GM18951 (cell line): ENCODE data around the gene NXPH4.

Source experiments
- POLR2A ChIP-seq: IDR thresholded peaks from 4 replicates; pipeline ENCODE4 v1.6.1; 2011; ENCODE audit warnings: mild to moderate bottlenecking; ENCODE audit not compliant: insufficient read length, insufficient read depth; ENCODE audit errors: extremely low read depth
- in situ Hi-C: fragments of 300-500 bp; cut with MboI; formaldehyde crosslinking; loops from one replicate; pipeline ENCODE4 v1.12.0; 2022; ENCODE audit warnings: low sequenced_read_pairs, mixed read lengths, inconsistent platforms; ENCODE audit not compliant: unreplicated experiment

The NXPH4 gene

DNA sequence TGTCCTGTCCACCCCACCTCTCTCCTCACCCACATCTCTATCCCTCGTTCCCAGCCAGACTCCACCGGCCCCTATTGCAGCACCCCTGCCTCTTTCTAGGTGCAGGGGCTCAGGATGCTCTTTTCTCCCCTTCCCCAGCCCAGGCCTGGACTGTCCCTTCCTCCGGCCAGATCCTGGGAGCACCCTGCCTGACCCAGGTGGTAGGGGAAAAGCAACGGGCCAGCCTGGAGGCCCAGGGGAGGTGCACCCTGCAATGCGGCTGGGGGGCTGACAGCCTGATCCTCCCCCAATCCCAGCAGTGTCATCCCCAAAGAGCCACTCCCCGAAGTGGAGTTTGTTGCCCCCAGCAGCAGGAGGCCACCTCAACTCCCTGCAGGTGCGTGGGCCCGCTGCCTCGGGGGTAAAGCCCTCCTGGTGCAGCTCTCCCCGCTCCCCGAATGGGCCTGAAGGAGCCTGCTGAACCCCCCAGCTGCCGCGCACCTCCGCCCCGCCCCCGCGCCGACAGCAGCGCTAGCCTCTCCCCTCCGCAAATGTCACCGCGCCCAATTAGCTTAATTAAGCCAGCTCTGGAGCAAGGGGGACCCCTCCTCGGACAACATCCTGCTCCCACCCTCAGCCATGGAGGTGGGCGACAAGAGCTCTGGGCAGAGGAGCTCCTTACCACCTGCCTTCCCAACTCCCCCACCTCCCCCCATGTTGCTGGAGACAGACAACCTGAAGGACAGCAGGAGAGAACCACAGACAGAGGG is 4.7 kb downstream of the NXPH4 start:
- TF ChIP-seq POLR2A: no peak
- in situ Hi-C loops: no loop called here

DNA sequence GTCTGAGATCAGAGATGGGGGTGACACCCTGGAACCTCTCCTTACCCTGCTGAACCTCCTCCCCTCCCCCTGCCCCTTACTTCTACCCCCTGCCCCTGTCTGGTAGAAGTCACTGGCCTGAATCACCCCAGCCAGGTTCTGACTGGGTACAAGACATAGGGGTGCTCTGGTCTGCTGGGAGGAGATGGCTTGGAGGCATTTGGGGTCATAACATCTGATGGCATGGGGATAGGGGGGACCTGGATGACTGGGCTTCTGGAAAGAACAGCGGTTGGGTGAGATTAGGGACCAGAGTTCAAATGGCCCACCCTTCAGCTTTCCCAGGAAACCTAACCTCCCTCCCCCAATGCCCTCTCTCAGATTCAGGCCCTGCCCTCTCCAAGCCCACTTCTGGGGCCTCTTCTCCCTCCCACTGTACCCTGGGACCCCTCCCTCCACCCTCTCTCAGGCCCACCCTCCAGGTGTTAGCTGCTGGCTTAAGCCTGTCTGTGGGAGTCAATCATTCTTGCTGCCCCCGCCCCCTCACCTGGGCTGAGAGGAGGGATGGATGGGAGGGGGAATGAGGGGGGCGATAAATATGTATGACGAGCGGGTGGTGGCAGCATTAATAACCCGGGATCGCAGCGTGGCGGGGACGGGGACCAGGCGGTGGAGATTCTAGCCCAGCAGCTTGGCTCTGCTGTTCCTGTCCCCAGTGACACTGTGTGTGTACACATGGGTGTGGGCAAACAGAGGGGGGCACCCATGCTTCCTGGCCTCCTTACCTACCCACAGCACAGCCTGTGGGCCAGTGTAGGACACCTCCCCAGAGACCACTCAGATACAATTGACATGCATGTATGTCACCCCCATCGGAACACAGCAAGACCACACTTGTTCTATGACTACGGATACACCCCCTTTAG is 5.9 kb downstream of the NXPH4 start:
- no peak for TF ChIP-seq POLR2A
- in situ Hi-C loops: no loop called here

DNA sequence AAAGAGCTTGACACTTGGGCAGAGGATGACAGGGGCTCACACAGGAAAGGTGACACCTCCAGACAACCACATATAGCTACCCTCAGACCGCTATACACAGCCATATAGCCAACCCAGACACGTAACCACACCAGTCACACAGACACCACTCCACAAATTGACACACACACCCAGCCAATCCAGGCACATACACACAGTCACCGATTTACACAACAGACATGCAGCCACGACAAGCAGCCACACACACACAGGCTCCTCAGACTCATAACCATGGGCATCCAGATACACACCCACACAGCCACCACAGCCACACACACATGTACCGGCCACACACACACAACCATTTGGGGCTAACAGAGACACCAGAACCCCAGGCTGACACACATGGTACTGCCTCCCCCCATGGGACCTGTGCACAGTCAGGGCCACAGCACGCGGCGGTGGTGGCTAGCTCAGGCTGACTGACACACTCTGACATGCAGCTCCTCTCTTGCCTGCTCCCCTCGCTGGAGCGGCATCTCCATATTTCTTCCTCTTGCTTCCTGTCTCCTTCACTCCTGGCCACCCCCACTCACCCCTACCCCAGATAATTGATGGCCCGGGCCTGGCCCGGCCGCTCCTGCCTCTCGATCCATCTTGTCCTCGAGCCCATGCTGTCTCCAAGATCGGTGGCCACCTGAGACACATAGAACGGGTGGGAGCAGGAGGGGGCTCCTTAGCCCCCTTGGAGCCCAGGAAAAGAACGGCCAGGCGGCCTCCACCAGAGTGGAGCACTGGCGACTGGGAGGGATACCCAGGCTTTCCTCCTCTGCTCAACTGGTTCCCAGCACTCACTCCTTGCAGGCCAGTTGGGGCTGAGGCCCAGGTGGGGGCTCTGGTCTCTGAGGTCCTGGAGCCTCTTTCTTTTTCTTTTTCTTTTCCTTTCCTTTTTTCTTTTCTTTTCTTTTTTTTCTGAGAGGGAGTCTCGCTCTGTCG is 6.9 kb downstream of the NXPH4 start:
- TF ChIP-seq POLR2A: no peak
- in situ Hi-C loops: no loop called here

DNA sequence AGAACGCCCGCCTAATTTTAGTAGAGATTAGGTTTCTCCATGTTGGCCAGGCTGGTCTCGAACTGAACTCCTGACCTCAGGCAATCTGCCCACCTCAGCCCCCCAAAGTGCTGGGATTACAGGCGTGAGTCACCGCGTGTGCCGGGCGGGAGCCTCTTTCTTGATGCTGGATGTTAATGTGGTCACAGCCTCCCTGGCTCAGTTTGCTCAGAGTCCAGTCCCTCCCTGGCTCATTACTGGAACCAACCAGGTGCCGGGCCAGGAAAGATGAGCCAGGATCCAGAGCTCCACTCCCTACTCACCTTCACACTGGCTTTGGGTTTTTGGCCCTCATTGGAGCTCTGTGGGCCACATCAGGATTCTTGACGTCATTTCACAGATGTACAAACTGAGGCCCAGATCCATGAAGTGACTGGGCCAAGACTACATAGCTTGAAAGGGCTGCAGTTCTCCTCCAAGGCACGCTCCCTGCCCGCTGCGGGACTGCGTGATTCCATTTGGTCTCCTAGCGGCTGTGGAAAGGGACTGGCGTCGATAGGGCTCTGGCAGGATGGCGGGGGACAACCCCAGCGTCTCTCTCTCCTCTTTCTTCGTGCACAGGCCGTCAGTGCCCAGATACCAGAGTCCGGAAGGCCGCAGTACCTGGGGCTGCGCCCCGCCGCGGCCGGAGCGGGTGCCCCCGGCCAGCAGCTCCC is 7.8 kb downstream of the NXPH4 start:
- in situ Hi-C loops: no loop called here
- TF ChIP-seq POLR2A: no peak

DNA sequence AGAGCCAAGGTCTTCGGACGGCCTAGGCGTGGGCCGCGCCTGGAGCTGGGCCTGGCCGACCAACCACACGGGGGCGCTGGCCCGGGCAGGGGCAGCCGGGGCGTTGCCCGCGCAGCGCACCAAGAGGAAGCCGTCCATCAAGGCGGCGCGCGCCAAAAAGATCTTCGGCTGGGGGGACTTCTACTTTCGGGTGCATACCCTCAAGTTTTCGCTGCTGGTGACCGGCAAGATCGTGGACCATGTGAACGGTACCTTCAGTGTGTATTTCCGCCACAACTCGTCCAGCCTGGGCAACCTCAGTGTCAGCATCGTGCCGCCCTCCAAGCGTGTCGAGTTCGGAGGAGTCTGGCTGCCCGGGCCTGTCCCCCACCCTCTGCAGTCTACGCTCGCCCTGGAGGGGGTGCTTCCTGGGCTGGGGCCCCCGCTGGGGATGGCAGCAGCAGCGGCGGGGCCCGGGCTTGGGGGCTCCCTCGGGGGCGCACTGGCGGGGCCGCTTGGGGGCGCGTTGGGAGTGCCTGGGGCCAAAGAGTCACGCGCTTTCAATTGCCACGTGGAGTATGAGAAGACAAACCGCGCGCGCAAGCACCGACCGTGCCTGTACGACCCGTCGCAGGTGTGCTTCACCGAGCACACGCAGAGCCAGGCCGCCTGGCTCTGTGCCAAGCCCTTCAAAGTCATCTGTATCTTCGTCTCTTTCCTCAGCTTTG is 8.5 kb downstream of the NXPH4 start:
- no peak for TF ChIP-seq POLR2A
- in situ Hi-C loops: no loop called here

DNA sequence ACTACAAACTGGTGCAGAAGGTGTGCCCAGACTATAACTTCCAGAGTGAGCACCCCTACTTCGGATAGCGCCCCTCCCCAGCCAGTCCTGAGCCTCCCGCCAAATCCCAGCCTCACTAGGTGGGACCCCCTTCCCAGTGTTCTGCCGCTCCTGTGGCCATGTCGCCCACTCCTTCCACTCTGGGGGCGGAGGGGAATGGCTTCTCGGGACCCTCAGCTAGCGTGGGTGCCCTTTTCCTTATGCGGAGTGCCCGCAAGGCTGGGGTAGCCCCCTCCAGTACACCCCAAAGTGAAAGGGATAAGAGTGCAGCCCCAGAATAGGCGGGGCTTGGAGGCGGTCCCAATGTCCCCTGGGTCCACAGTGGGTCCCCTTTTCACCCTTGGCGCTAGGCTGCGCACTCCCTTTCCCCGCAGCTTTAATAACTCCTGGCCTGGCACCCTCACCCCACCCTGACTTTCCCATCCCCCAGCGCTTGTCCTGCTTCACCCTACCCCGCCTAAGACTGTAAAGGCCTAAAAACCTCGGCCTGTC is 9.2 kb downstream of the NXPH4 start:
- no peak for TF ChIP-seq POLR2A
- in situ Hi-C loops: no loop called here

DNA sequence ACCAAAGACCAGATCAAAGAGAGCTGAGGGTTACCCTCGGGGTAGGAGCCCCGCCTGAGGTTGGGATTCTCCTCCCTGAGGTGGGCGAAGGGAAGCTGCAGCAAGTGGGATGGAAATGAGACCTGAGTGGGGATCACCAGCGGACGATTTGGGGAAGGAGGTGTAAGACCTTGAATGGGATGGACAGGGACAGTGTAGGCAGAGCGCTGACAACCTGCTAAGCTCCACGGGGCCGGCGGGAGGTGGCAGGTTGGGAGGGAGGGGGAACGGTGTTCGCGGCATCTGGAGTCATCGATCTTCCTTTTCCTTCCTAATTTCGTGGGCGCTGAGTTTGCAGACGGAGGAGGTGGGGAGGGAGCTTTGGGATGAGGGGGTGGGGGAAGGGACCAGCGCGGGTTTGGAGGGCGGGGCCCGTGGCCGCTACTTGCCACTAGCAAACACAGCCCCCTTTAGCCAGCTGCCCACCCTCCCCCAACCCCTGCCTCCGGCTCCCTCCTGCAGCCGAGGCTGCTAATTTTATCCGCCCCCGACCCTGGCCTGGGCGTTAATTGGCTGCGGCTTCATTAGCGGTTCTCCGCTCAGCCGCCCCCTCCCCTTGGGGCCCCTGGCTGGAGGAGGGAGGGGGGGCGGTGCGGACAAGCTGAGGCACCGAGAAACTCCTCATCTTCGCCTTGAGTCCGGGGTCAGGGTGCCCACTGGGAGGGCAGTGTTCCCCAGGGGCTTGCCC is 10.2 kb downstream of the NXPH4 start:
- TF ChIP-seq POLR2A: no peak
- in situ Hi-C loops: no loop called here

DNA sequence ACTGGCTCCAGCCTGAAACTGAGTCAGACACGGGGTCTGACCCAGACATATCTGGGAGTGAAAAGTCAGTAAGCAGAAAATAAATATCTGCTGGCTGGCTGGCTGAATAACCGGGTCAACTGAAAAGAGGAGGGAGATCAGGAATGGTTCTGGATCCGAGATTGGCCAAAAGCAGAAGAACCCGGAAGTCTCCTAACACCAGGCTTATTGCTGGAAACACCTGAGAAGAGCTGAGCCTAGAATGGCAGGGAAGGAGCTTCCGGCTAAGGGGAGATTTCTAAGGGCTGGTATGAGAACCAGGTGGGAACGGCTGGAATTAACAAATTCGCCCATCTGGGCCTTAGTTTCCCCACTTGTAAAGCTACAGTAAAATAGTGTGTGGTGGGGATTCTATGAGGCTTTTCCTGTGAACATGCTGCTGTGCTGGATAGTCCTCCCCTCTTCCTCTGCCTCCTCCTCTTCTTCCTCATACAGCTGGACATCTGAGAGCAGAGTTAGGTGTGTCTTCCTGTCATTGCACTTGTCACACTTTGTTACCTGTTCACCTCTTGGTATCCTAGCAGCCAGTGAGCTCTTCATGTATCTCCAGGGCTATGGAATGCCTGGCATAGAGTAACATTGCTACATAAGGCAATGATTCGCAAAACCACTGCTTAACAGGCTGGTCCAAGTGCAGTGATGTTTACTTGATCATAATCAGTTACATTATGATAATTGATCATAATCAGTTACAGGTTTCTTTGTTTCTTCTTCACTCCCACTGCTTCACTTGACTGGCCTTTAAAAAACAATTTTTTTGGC is 10.9 kb downstream of the NXPH4 start:
- no peak for TF ChIP-seq POLR2A
- in situ Hi-C loops: no loop called here

DNA sequence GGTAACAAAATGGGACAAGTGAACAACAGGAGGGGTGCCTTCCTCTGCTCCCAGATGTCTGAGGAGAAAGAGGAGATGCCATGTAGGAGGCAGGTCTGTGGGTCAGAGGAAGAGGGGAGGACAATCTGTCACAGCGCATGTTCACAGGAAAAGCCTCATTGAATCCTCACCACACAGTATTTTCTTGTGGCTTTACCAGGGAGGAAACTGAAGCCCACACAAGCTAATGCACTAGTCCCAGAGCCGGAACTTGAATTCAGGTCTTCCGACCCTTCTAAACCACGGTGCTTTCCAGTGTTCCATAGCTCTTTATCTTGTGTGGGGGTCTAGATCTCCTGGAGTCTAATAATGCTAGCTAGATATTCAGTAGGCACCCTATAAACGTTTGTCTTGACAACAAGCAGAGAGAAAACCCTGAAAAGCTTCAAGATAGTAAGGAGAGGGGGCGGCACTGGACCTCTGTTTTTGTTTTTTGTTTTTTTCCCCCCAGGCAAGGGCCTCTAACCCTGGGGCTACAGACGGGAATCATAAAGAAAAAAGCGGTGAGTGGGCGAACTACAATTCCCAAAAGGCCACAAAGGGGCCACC is 12.5 kb downstream of the NXPH4 start:
- in situ Hi-C loops: no loop called here
- no peak for TF ChIP-seq POLR2A

DNA sequence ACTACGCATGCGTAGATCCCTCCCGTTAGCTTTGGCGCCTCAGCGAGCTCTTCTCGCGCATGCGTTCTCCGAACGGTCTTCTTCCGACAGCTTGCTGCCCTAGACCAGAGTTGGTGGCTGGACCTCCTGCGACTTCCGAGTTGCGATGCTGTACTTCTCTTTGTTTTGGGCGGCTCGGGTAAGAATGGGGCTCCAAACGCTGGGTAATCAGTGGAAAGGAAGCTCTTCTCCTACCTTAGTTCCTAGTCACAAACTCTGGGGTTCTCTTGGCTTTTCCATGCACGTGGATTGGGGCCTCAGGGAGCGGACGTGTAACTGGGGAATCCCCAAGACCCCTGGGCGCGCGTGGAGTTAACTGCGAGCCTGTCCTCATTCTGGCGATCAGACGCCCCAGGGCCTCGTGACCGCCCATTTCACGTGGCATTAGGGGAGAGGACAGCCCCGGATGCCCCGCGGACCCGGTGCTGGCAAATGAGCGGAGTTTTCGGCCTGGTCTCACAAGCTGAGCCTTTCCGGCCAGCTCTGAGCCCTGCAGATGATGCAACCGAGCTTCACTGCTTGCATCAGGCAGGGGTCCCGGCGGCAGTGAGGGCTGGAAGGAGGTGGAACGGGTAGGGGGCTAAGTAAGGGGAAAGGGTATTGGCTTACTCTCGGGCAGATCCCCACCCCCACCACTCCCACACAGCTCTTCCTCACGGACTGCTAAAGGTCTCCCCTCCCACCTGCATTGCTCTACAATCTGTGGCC is 13.2 kb downstream of the NXPH4 start, which contains the start of gene SHMT2:
TSS of gene SHMT2 (plus strand) at position 78 of the 747 bp plus-strand sequence. CDS start at position 146, 68 bp downstream.
- TF ChIP-seq POLR2A: peak; percentile 71
- in situ Hi-C loops: no loop called here
